Measurements from ENCODE around the gene IL1RAPL2. TPM values are rescaled to one million over a fixed set of nuclear protein-coding genes. Genes with fewer than 3 reads are reported as not detected.
"Not testable (repeated sequence)": the region's sequence is repeated elsewhere in the genome, so short reads cannot be mapped to it uniquely, and the experiment has no call there.

Gene IL1RAPL2
- 1.0 TPM for total RNA-seq

- H3K36me3 ChIP-seq (ENCODE audit: control insufficient read depth in 3 of 3, insufficient read depth in 3 of 3, low read length in 3 of 3): no peaks in the 10 kb centered on the region
- H3K27me3 ChIP-seq (ENCODE audit: control insufficient read depth in 3 of 3, insufficient read depth in 3 of 3, low read length in 3 of 3): peaks cover 5 to 37% (median 21%) of the 10 kb centered on the region in 3 donors
- no peak within 1 kb of the TSS for H3K27ac ChIP-seq (ENCODE audit: low read depth, low read length)
- no peaks in the 10 kb centered on the region for H3K9me3 ChIP-seq (ENCODE audit: control insufficient read depth in 3 of 3, low read length in 3 of 3)
- H3K4me1 ChIP-seq (ENCODE audit: control insufficient read depth in 3 of 3, insufficient read depth in 3 of 3, low read length in 3 of 3): no peaks in the 10 kb centered on the region
- H3K9ac ChIP-seq (ENCODE audit: low read depth in 1 of 3, low read length in 3 of 3): no peak within 1 kb of the TSS
- H3K4me3 ChIP-seq (ENCODE audit: low read length in 3 of 3): peak within 1 kb of the TSS in 1 of 3 donors; percentile 29
Measured at GRCh38 chrX:104565791-104566680, at the start of gene IL1RAPL2. IL1RAPL2 (plus strand) TSS chrX:104566199.

- Histone ChIP-seq H3K9me3 (ENCODE audit: control insufficient read depth in 3 of 3, low read length in 3 of 3) (no peaks in the 10 kb centered on the region), H3K27ac (ENCODE audit: low read depth, low read length) (no peak overlapping the region), H3K27me3 (ENCODE audit: control insufficient read depth in 3 of 3, insufficient read depth in 3 of 3, low read length in 3 of 3) (no peaks in the 10 kb centered on the region), H3K9ac (ENCODE audit: low read depth in 1 of 3, low read length in 3 of 3) (no peak overlapping the region), H3K36me3 (ENCODE audit: control insufficient read depth in 3 of 3, insufficient read depth in 3 of 3, low read length in 3 of 3) (no peaks in the 10 kb centered on the region), H3K4me1 (ENCODE audit: control insufficient read depth in 3 of 3, insufficient read depth in 3 of 3, low read length in 3 of 3) (no peaks in the 10 kb centered on the region), H3K4me3 (ENCODE audit: low read length in 3 of 3) (no peak overlapping the region)
Measured at GRCh38 chrX:104522386-104522785, 43.6 kb upstream of the IL1RAPL2 start.

- no peak overlapping the region for H3K27ac ChIP-seq (ENCODE audit: low read depth, low read length)
- H3K9ac ChIP-seq (ENCODE audit: low read depth in 1 of 3, low read length in 3 of 3): no peak overlapping the region
- no peak overlapping the region for H3K4me3 ChIP-seq (ENCODE audit: low read length in 3 of 3)
- H3K9me3 ChIP-seq (ENCODE audit: control insufficient read depth in 3 of 3, low read length in 3 of 3): no peaks in the 10 kb centered on the region
- H3K4me1 ChIP-seq (ENCODE audit: control insufficient read depth in 3 of 3, insufficient read depth in 3 of 3, low read length in 3 of 3): no peaks in the 10 kb centered on the region
- H3K36me3 ChIP-seq (ENCODE audit: control insufficient read depth in 3 of 3, insufficient read depth in 3 of 3, low read length in 3 of 3): no peaks in the 10 kb centered on the region
- no peaks in the 10 kb centered on the region for H3K27me3 ChIP-seq (ENCODE audit: control insufficient read depth in 3 of 3, insufficient read depth in 3 of 3, low read length in 3 of 3)
Measured at GRCh38 chrX:104523858-104524257, 42.1 kb upstream of the IL1RAPL2 start.

GRCh38 chrX:104539081-104539480 lies 26.9 kb upstream of the IL1RAPL2 start:
- Histone ChIP-seq H3K9me3 (ENCODE audit: control insufficient read depth in 3 of 3, low read length in 3 of 3) (peaks cover 0 to 2% (median 0%) of the 10 kb centered on the region in 3 donors), H3K9ac (ENCODE audit: low read depth in 1 of 3, low read length in 3 of 3) (no peak overlapping the region), H3K4me3 (ENCODE audit: low read length in 3 of 3) (no peak overlapping the region), H3K27ac (ENCODE audit: low read depth, low read length) (no peak overlapping the region), H3K27me3 (ENCODE audit: control insufficient read depth in 3 of 3, insufficient read depth in 3 of 3, low read length in 3 of 3) (no peaks in the 10 kb centered on the region), H3K4me1 (ENCODE audit: control insufficient read depth in 3 of 3, insufficient read depth in 3 of 3, low read length in 3 of 3) (no peaks in the 10 kb centered on the region), H3K36me3 (ENCODE audit: control insufficient read depth in 3 of 3, insufficient read depth in 3 of 3, low read length in 3 of 3) (no peaks in the 10 kb centered on the region)

- H3K4me3 ChIP-seq (ENCODE audit: low read length in 3 of 3); H3K36me3 ChIP-seq (ENCODE audit: control insufficient read depth in 3 of 3, insufficient read depth in 3 of 3, low read length in 3 of 3); H3K27me3 ChIP-seq (ENCODE audit: control insufficient read depth in 3 of 3, insufficient read depth in 3 of 3, low read length in 3 of 3); H3K4me1 ChIP-seq (ENCODE audit: control insufficient read depth in 3 of 3, insufficient read depth in 3 of 3, low read length in 3 of 3); H3K27ac ChIP-seq (ENCODE audit: low read depth, low read length); H3K9ac ChIP-seq (ENCODE audit: low read depth in 1 of 3, low read length in 3 of 3); H3K9me3 ChIP-seq (ENCODE audit: control insufficient read depth in 3 of 3, low read length in 3 of 3): not testable (repeated sequence)
Measured at GRCh38 chrX:104542447-104542846, 23.6 kb upstream of the IL1RAPL2 start.

GRCh38 chrX:104564335-104564734 lies 1.7 kb upstream of the IL1RAPL2 start:
- Histone ChIP-seq H3K27me3 (ENCODE audit: control insufficient read depth in 3 of 3, insufficient read depth in 3 of 3, low read length in 3 of 3) (peaks cover 5 to 37% (median 21%) of the 10 kb centered on the region in 3 donors), H3K36me3 (ENCODE audit: control insufficient read depth in 3 of 3, insufficient read depth in 3 of 3, low read length in 3 of 3) (no peaks in the 10 kb centered on the region), H3K4me1 (ENCODE audit: control insufficient read depth in 3 of 3, insufficient read depth in 3 of 3, low read length in 3 of 3) (no peaks in the 10 kb centered on the region), H3K9ac (ENCODE audit: low read depth in 1 of 3, low read length in 3 of 3) (no peak overlapping the region), H3K27ac (ENCODE audit: low read depth, low read length) (no peak overlapping the region), H3K9me3 (ENCODE audit: control insufficient read depth in 3 of 3, low read length in 3 of 3) (no peaks in the 10 kb centered on the region), H3K4me3 (ENCODE audit: low read length in 3 of 3) (no peak overlapping the region)

- Histone ChIP-seq H3K9me3 (ENCODE audit: control insufficient read depth in 3 of 3, low read length in 3 of 3) (no peaks in the 10 kb centered on the region), H3K27me3 (ENCODE audit: control insufficient read depth in 3 of 3, insufficient read depth in 3 of 3, low read length in 3 of 3) (peaks cover 5 to 37% (median 21%) of the 10 kb centered on the region in 3 donors), H3K27ac (ENCODE audit: low read depth, low read length) (no peak overlapping the region), H3K4me3 (ENCODE audit: low read length in 3 of 3) (no peak overlapping the region), H3K4me1 (ENCODE audit: control insufficient read depth in 3 of 3, insufficient read depth in 3 of 3, low read length in 3 of 3) (no peaks in the 10 kb centered on the region), H3K36me3 (ENCODE audit: control insufficient read depth in 3 of 3, insufficient read depth in 3 of 3, low read length in 3 of 3) (no peaks in the 10 kb centered on the region), H3K9ac (ENCODE audit: low read depth in 1 of 3, low read length in 3 of 3) (no peak overlapping the region)
Measured at GRCh38 chrX:104564921-104565703, 887 bp upstream of the IL1RAPL2 start.

- H3K4me3 ChIP-seq (ENCODE audit: low read length in 3 of 3): no peak overlapping the region
Measured at GRCh38 chrX:104566681-104567501, 892 bp downstream of the IL1RAPL2 start.

GRCh38 chrX:104567506-104567905 lies 1.5 kb downstream of the IL1RAPL2 start:
- Histone ChIP-seq H3K27ac (ENCODE audit: low read depth, low read length) (no peak overlapping the region), H3K4me3 (ENCODE audit: low read length in 3 of 3) (peak overlapping the region in 1 of 3 donors; percentile 1), H3K9ac (ENCODE audit: low read depth in 1 of 3, low read length in 3 of 3) (no peak overlapping the region), H3K27me3 (ENCODE audit: control insufficient read depth in 3 of 3, insufficient read depth in 3 of 3, low read length in 3 of 3) (peaks cover 5 to 37% (median 21%) of the 10 kb centered on the region in 3 donors), H3K4me1 (ENCODE audit: control insufficient read depth in 3 of 3, insufficient read depth in 3 of 3, low read length in 3 of 3) (no peaks in the 10 kb centered on the region), H3K9me3 (ENCODE audit: control insufficient read depth in 3 of 3, low read length in 3 of 3) (no peaks in the 10 kb centered on the region), H3K36me3 (ENCODE audit: control insufficient read depth in 3 of 3, insufficient read depth in 3 of 3, low read length in 3 of 3) (no peaks in the 10 kb centered on the region)

More at GRCh38 chrX:104566681-104567501, 892 bp downstream of the IL1RAPL2 start:
- Histone ChIP-seq H3K9ac (ENCODE audit: low read depth in 1 of 3, low read length in 3 of 3) (no peak overlapping the region), H3K9me3 (ENCODE audit: control insufficient read depth in 3 of 3, low read length in 3 of 3) (no peaks in the 10 kb centered on the region), H3K36me3 (ENCODE audit: control insufficient read depth in 3 of 3, insufficient read depth in 3 of 3, low read length in 3 of 3) (no peaks in the 10 kb centered on the region), H3K27me3 (ENCODE audit: control insufficient read depth in 3 of 3, insufficient read depth in 3 of 3, low read length in 3 of 3) (peaks cover 5 to 37% (median 21%) of the 10 kb centered on the region in 3 donors), H3K4me1 (ENCODE audit: control insufficient read depth in 3 of 3, insufficient read depth in 3 of 3, low read length in 3 of 3) (no peaks in the 10 kb centered on the region), H3K27ac (ENCODE audit: low read depth, low read length) (no peak overlapping the region)

All from skeletal muscle tissue (tissue), 4 donors.